WTC11 (cell line): ENCODE results near the gene MVB12A.

ENCODE experiments used
- AFF4 ChIP-seq: sonication (generic); formaldehyde crosslinking; IDR thresholded peaks from 2 replicates; pipeline ENCODE4 v1.8.1; 2023; ENCODE audit warnings: mild to moderate bottlenecking, missing genetic modification reagents, borderline replicate concordance
- ATF1 ChIP-seq: sonication (generic); formaldehyde crosslinking; IDR thresholded peaks from 2 replicates; pipeline ENCODE4 v1.8.1; 2023; ENCODE audit warnings: mild to moderate bottlenecking, moderate library complexity, missing genetic modification reagents
- CTCF ChIP-seq: fragments of 200-600 bp; IDR thresholded peaks from 2 replicates; pipeline ENCODE4 v1.8.0; 2022; ENCODE audit warnings: antibody characterized with exemption
- E2F1 ChIP-seq: sonication (generic); formaldehyde crosslinking; IDR thresholded peaks from 2 replicates; pipeline ENCODE4 v1.8.0; 2022; ENCODE audit warnings: mild to moderate bottlenecking, missing genetic modification reagents
- ZNF121 ChIP-seq: sonication (generic); formaldehyde crosslinking; IDR thresholded peaks from 2 replicates; pipeline ENCODE4 v1.8.0; 2023; ENCODE audit warnings: missing genetic modification reagents
- ZNF512 ChIP-seq: sonication (generic); formaldehyde crosslinking; IDR thresholded peaks from 2 replicates; pipeline ENCODE4 v1.8.1; 2022; ENCODE audit warnings: missing genetic modification reagents, borderline replicate concordance

GRCh38 chr19:17469092-17469480, 49.2 kb downstream of the MVB12A start:
- TF ChIP-seq CTCF: no peak
- TF ChIP-seq AFF4: no peak
- TF ChIP-seq ATF1: no peak
- no peak for TF ChIP-seq ZNF121 (CRISPR knock-in tag)
- no peak for TF ChIP-seq ZNF512 (CRISPR knock-in tag)
- TF ChIP-seq E2F1 (CRISPR knock-in tag): no peak; the same call in 1 of the 2 replicates
